HEK293T (cell line): ENCODE measurements around the gene ADAMTS7.

ENCODE experiments used
- ARNT ChIP-seq: fragments of 450-650 bp; IDR thresholded peaks from 2 replicates; pipeline ENCODE4 v1.6.1; 2017; ENCODE audit warnings: mild to moderate bottlenecking
- BHLHE40 ChIP-seq: fragments of 450-650 bp; IDR thresholded peaks from 2 replicates; pipeline ENCODE4 v1.6.1; 2016; ENCODE audit warnings: mild to moderate bottlenecking, moderate library complexity, borderline replicate concordance
- CTBP1 ChIP-seq: fragments of 450-650 bp; IDR thresholded peaks from 2 replicates; pipeline ENCODE4 v1.6.1; 2016; ENCODE audit warnings: borderline replicate concordance
- FOXA1 ChIP-seq: fragments of 450-650 bp; IDR thresholded peaks from 2 replicates; pipeline ENCODE4 v1.6.1; 2016; ENCODE audit warnings: mild to moderate bottlenecking
- FOXK2 ChIP-seq: fragments of 450-650 bp; IDR thresholded peaks from 2 replicates; pipeline ENCODE4 v1.6.1; 2016; ENCODE audit warnings: mild to moderate bottlenecking
- FOXM1 ChIP-seq: fragments of 450-650 bp; IDR thresholded peaks from 2 replicates; pipeline ENCODE4 v1.6.1; 2017; ENCODE audit warnings: mild to moderate bottlenecking, borderline replicate concordance
- HDGF ChIP-seq: fragments of 450-650 bp; IDR thresholded peaks from 2 replicates; pipeline ENCODE4 v1.6.1; 2017; ENCODE audit warnings: antibody characterized with exemption, borderline replicate concordance
- L3MBTL2 ChIP-seq: fragments of 450-650 bp; conservative IDR thresholded peaks from 2 replicates; pipeline ENCODE4 v1.6.1; 2016; ENCODE audit warnings: mild to moderate bottlenecking
- LEF1 ChIP-seq: fragments of 450-650 bp; IDR thresholded peaks from 2 replicates; pipeline ENCODE4 v1.6.1; 2017; ENCODE audit warnings: mild to moderate bottlenecking, borderline replicate concordance
- NFRKB ChIP-seq: fragments of 450-650 bp; IDR thresholded peaks from 2 replicates; pipeline ENCODE4 v1.6.1; 2016; ENCODE audit warnings: mild to moderate bottlenecking, moderate library complexity
- PKNOX1 ChIP-seq: fragments of 450-650 bp; IDR thresholded peaks from 2 replicates; pipeline ENCODE4 v1.6.1; 2016
- SP1 ChIP-seq: fragments of 450-650 bp; IDR thresholded peaks from 2 replicates; pipeline ENCODE4 v1.6.1; 2017
- SUZ12 ChIP-seq: fragments of 450-650 bp; IDR thresholded peaks from 2 replicates; pipeline ENCODE4 v1.6.1; 2016; ENCODE audit warnings: mild to moderate bottlenecking
- ZNF384 ChIP-seq: fragments of 450-650 bp; IDR thresholded peaks from 2 replicates; pipeline ENCODE4 v1.6.1; 2016

GRCh38 chr15:78800189-78800588 lies 11.1 kb downstream of the ADAMTS7 start:
- TF ChIP-seq FOXA1 (no peak), BHLHE40 (no peak), HDGF (no peak), FOXM1 (no peak), ZNF384 (no peak), PKNOX1 (no peak), ARNT (no peak), SUZ12 (no peak), NFRKB (no peak), L3MBTL2 (no peak), SP1 (no peak), LEF1 (no peak), FOXK2 (no peak), CTBP1 (no peak)
